ENCODE results near the gene ARMS2.

ARMS2 gene

GRCh38 chr10:122450353-122450990 is 4.0 kb upstream of the ARMS2 start:
- FAIRE-seq (no peak), DNase-seq (ENCODE audit: insufficient read length, low spot score) (no peak)

- FAIRE-seq (no peak), DNase-seq (ENCODE audit: insufficient read length, low spot score) (no peak)
These were observed 382 bp upstream of the ARMS2 start for GRCh38 chr10:122454071-122454470.

GRCh38 chr10:122455376-122456079 is 1.1 kb downstream of the ARMS2 start:
- FAIRE-seq (no peak), DNase-seq (ENCODE audit: insufficient read length, low spot score) (no peak)

GRCh38 chr10:122457934-122458333 is 3.5 kb downstream of the ARMS2 start:
- FAIRE-seq = no peak
- DNase-seq (ENCODE audit: insufficient read length, low spot score) = no peak

- FAIRE-seq (no peak), DNase-seq (ENCODE audit: insufficient read length, low spot score) (no peak)
These were observed 4.2 kb downstream of the ARMS2 start for GRCh38 chr10:122458693-122459092.

GRCh38 chr10:122459561-122460273 is 5.3 kb downstream of the ARMS2 start:
- FAIRE-seq (no peak), DNase-seq (ENCODE audit: insufficient read length, low spot score) (peak; percentile 37)

- FAIRE-seq = no peak
- no peak for DNase-seq (ENCODE audit: insufficient read length, low spot score)
These were observed 6.4 kb downstream of the ARMS2 start for GRCh38 chr10:122460891-122461293.

- no peak for FAIRE-seq
- peak; percentile 36 for DNase-seq (ENCODE audit: insufficient read length, low spot score)
These were observed 6.9 kb downstream of the ARMS2 start, which contains the start of gene HTRA1 for GRCh38 chr10:122461367-122461728. Gene HTRA1 (plus strand): TSS chr10:122461553. CDS start chr10:122461653, 100 bp downstream.

- no peak for FAIRE-seq
- no peak for DNase-seq (ENCODE audit: insufficient read length, low spot score)
These were observed 7.5 kb downstream of the ARMS2 start for GRCh38 chr10:122461729-122462532.

- DNase-seq (ENCODE audit: insufficient read length, low spot score) = no peak
- FAIRE-seq = no peak
These were observed 8.3 kb downstream of the ARMS2 start for GRCh38 chr10:122462533-122463465.

- FAIRE-seq (no peak), DNase-seq (ENCODE audit: insufficient read length, low spot score) (no peak)
These were observed 9.2 kb downstream of the ARMS2 start for GRCh38 chr10:122463466-122464249.

GRCh38 chr10:122464250-122464510 is 9.7 kb downstream of the ARMS2 start:
- DNase-seq (ENCODE audit: insufficient read length, low spot score) (no peak), FAIRE-seq (no peak)

- DNase-seq (ENCODE audit: insufficient read length, low spot score) (no peak), FAIRE-seq (no peak)
These were observed 10.1 kb downstream of the ARMS2 start for GRCh38 chr10:122464586-122464985.

- FAIRE-seq = no peak
These were observed 11.1 kb downstream of the ARMS2 start for GRCh38 chr10:122465401-122466040.

GRCh38 chr10:122466951-122467381 is 12.5 kb downstream of the ARMS2 start:
- no peak for FAIRE-seq
- DNase-seq (ENCODE audit: insufficient read length, low spot score) = no peak

More at GRCh38 chr10:122465401-122466040, 11.1 kb downstream of the ARMS2 start:
- no peak for DNase-seq (ENCODE audit: insufficient read length, low spot score)

- FAIRE-seq = no peak
- no peak for DNase-seq (ENCODE audit: insufficient read length, low spot score)
These were observed 13.2 kb downstream of the ARMS2 start for GRCh38 chr10:122467701-122468100.

- FAIRE-seq (no peak), DNase-seq (ENCODE audit: insufficient read length, low spot score) (no peak)
These were observed 14.0 kb downstream of the ARMS2 start for GRCh38 chr10:122468307-122468925.
